ENCODE measurements around the gene CACNA1I.

DNA sequence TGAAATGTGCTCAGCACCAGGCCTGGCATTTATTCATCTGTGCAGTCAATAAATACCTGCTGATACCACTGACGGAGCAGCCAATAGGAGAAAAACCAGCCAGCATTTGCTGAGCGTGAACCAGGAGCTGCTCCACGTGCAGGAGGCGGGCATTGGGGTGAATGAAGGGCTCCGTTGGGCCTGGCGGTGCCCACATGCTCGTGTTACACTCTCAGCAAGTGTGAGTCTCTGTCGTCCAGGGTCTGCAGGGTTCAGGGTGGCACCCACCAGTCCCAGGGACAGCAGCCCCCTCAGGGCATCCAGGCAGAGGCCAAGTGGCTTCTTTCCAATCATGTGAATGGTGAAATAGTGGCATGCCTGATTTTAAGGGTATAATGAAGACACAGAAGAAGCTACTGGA, 33.8 kb upstream of the CACNA1I start:
- TF ChIP-seq, protein P1, sequence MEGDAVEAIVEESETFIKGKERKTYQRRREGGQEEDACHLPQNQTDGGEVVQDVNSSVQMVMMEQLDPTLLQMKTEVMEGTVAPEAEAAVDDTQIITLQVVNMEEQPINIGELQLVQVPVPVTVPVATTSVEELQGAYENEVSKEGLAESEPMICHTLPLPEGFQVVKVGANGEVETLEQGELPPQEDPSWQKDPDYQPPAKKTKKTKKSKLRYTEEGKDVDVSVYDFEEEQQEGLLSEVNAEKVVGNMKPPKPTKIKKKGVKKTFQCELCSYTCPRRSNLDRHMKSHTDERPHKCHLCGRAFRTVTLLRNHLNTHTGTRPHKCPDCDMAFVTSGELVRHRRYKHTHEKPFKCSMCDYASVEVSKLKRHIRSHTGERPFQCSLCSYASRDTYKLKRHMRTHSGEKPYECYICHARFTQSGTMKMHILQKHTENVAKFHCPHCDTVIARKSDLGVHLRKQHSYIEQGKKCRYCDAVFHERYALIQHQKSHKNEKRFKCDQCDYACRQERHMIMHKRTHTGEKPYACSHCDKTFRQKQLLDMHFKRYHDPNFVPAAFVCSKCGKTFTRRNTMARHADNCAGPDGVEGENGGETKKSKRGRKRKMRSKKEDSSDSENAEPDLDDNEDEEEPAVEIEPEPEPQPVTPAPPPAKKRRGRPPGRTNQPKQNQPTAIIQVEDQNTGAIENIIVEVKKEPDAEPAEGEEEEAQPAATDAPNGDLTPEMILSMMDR (IDR thresholded peaks at IDR 0.05), result no peak
- TF ChIP-seq EZH2 (IDR thresholded peaks at IDR 0.05), result no peak
- TF ChIP-seq EZH2phosphoT487 (IDR thresholded peaks at IDR 0.05), result no peak
